ENCODE measurements around the gene METTL4.

The METTL4 gene

DNA sequence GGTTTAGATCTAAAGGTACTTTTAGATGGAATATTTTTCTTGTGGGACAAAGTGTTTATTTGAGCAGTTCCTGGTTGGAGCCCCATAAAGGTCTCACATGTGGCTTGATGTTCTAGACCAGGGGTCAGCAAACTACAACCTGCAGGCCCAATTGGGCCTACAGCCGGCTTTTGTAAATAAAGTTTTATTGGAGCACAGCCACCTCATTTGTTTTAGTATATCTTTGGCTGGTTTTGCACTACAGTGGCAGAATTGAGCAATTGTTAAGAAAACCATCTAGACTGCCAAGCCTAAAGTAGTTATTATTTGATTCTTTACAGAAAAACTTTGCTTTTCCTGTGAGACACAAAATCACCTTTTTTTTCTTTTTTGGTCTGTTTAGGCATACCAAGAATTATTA is 41.7 kb upstream of the METTL4 start:
- Histone ChIP-seq H3K79me2 (ENCODE audit: control insufficient read depth, low read length) (no peaks in the 10 kb centered on the region), H3K4me2 (ENCODE audit: low read length) (no peak overlapping the region), H4K20me1 (ENCODE audit: control insufficient read depth, insufficient read depth, low read depth, low read length) (no peaks in the 10 kb centered on the region), H3K9me2 (replicated peaks; ENCODE audit: control insufficient read depth, low read length) (no peaks in the 10 kb centered on the region), H3K27ac (ENCODE audit: low read depth, low read length) (no peak overlapping the region), H3K4me3 (ENCODE audit: low read length) (no peak overlapping the region), H3K36me3 (ENCODE audit: control insufficient read depth, low read length) (peaks cover 84% of the 10 kb centered on the region), H3K9me3 (ENCODE audit: control insufficient read depth, insufficient read depth, low read length) (no peaks in the 10 kb centered on the region), H3K4me1 (ENCODE audit: control insufficient read depth, low read length) (0 out of 2 replicates have a peak, but pooled peaks cover 3% of the 10 kb centered on the region), H3F3A (ENCODE audit: control insufficient read depth, insufficient read depth) (peaks cover 12% of the 10 kb centered on the region), H3K27me3 (ENCODE audit: control insufficient read depth, low read length) (no peaks in the 10 kb centered on the region)
- TF ChIP-seq EZH2phosphoT487 (IDR thresholded peaks at IDR 0.05; ENCODE audit: borderline replicate concordance, low read length): no peak
- TF ChIP-seq, protein P1, sequence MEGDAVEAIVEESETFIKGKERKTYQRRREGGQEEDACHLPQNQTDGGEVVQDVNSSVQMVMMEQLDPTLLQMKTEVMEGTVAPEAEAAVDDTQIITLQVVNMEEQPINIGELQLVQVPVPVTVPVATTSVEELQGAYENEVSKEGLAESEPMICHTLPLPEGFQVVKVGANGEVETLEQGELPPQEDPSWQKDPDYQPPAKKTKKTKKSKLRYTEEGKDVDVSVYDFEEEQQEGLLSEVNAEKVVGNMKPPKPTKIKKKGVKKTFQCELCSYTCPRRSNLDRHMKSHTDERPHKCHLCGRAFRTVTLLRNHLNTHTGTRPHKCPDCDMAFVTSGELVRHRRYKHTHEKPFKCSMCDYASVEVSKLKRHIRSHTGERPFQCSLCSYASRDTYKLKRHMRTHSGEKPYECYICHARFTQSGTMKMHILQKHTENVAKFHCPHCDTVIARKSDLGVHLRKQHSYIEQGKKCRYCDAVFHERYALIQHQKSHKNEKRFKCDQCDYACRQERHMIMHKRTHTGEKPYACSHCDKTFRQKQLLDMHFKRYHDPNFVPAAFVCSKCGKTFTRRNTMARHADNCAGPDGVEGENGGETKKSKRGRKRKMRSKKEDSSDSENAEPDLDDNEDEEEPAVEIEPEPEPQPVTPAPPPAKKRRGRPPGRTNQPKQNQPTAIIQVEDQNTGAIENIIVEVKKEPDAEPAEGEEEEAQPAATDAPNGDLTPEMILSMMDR (IDR thresholded peaks at IDR 0.05; ENCODE audit: low read depth, low read length, poor library complexity, severe bottlenecking): no peak

DNA sequence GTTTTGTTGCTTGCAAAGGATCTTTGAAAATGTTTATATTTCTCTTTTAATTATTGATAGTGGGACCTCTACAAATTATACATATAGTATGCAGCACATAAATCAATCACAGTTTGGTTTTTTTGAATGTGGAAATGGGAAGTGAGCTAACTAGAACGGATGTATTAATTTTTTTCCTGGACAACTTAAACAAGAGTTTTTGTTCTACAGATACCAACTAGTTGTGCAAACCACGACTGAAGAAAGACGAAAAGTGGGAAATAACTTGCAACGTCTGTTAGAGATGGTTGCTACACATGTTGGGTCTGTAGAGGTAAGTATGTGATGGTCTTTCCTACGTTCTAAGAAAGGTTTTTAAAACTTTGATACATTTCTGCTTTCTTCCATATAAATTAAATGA is 39.2 kb upstream of the METTL4 start:
- Histone ChIP-seq H3K27me3 (ENCODE audit: control insufficient read depth, low read length) (no peaks in the 10 kb centered on the region), H3K36me3 (ENCODE audit: control insufficient read depth, low read length) (peaks cover 87% of the 10 kb centered on the region), H3K9me2 (replicated peaks; ENCODE audit: control insufficient read depth, low read length) (no peaks in the 10 kb centered on the region), H3K9me3 (ENCODE audit: control insufficient read depth, insufficient read depth, low read length) (no peaks in the 10 kb centered on the region), H3K79me2 (ENCODE audit: control insufficient read depth, low read length) (no peaks in the 10 kb centered on the region), H4K20me1 (ENCODE audit: control insufficient read depth, insufficient read depth, low read depth, low read length) (no peaks in the 10 kb centered on the region), H3K4me1 (ENCODE audit: control insufficient read depth, low read length) (peaks cover 2% of the 10 kb centered on the region), H3K27ac (ENCODE audit: low read depth, low read length) (no peak overlapping the region), H3F3A (ENCODE audit: control insufficient read depth, insufficient read depth) (0 out of 2 replicates have a peak, but pooled peaks cover 5% of the 10 kb centered on the region), H3K4me2 (ENCODE audit: low read length) (no peak overlapping the region), H3K4me3 (ENCODE audit: low read length) (no peak overlapping the region)
- TF ChIP-seq, protein P1 (IDR thresholded peaks at IDR 0.05; ENCODE audit: low read depth, low read length, poor library complexity, severe bottlenecking): no peak
- no peak for TF ChIP-seq EZH2phosphoT487 (IDR thresholded peaks at IDR 0.05; ENCODE audit: borderline replicate concordance, low read length)

DNA sequence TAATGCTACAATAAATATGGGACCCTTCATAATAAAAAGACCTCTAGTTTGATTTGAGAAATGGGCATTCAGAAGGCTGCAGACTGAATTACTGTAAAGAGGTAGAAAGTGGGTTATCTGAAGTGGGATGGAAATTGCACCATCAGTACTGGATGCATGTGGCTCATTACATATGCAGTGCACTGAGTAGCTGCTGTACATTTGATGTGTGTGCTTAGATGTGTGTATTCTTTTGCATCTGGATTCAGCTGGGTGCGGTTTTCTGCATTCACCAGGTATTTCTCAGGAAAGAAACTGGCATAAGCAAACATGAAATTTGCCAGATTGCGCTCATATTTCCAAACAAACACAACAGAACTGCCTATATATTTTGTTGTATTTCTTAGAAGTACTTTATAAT is 38.3 kb upstream of the METTL4 start:
- no peak overlapping the region for H3K4me3 ChIP-seq (ENCODE audit: low read length)
- H3K79me2 ChIP-seq (ENCODE audit: control insufficient read depth, low read length): no peaks in the 10 kb centered on the region
- no peak overlapping the region for H3K4me2 ChIP-seq (ENCODE audit: low read length)
- no peaks in the 10 kb centered on the region for H4K20me1 ChIP-seq (ENCODE audit: control insufficient read depth, insufficient read depth, low read depth, low read length)
- H3K9me3 ChIP-seq (ENCODE audit: control insufficient read depth, insufficient read depth, low read length): no peaks in the 10 kb centered on the region
- H3K27me3 ChIP-seq (ENCODE audit: control insufficient read depth, low read length): no peaks in the 10 kb centered on the region
- no peak overlapping the region for H3K27ac ChIP-seq (ENCODE audit: low read depth, low read length)
- H3K36me3 ChIP-seq (ENCODE audit: control insufficient read depth, low read length): peaks cover 87% of the 10 kb centered on the region
- H3F3A ChIP-seq (ENCODE audit: control insufficient read depth, insufficient read depth): 0 out of 2 replicates have a peak, but pooled peaks cover 5% of the 10 kb centered on the region
- peaks cover 6% of the 10 kb centered on the region for H3K4me1 ChIP-seq (ENCODE audit: control insufficient read depth, low read length)
- no peaks in the 10 kb centered on the region for H3K9me2 ChIP-seq (replicated peaks; ENCODE audit: control insufficient read depth, low read length)
- TF ChIP-seq EZH2phosphoT487 (IDR thresholded peaks at IDR 0.05; ENCODE audit: borderline replicate concordance, low read length): no peak
- TF ChIP-seq, protein P1 (IDR thresholded peaks at IDR 0.05; ENCODE audit: low read depth, low read length, poor library complexity, severe bottlenecking): no peak

Measured in DOHH2 (cell line).